Measurements from ENCODE around the gene MPI. TPM values are rescaled to one million over a fixed set of nuclear protein-coding genes. Genes with fewer than 3 reads are reported as not detected.
A peak's percentile ranks its signal among the peaks of the same experiment; 100 is the strongest.
"Not testable (repeated sequence)": the region's sequence is repeated elsewhere in the genome, so short reads cannot be mapped to it uniquely, and the experiment has no call there.

The MPI gene
- total RNA-seq, 1 donor from 2014 or later, result 35.0 TPM

GRCh38 chr15:74928771-74929198 is 38.9 kb downstream of the MPI start:
- DNase-seq (ENCODE audit: low read depth) (no peak), FAIRE-seq (no peak)
- no peak overlapping the region for H3K4me3 ChIP-seq (ENCODE audit: low read depth, low read length)
- TF ChIP-seq, protein P1, sequence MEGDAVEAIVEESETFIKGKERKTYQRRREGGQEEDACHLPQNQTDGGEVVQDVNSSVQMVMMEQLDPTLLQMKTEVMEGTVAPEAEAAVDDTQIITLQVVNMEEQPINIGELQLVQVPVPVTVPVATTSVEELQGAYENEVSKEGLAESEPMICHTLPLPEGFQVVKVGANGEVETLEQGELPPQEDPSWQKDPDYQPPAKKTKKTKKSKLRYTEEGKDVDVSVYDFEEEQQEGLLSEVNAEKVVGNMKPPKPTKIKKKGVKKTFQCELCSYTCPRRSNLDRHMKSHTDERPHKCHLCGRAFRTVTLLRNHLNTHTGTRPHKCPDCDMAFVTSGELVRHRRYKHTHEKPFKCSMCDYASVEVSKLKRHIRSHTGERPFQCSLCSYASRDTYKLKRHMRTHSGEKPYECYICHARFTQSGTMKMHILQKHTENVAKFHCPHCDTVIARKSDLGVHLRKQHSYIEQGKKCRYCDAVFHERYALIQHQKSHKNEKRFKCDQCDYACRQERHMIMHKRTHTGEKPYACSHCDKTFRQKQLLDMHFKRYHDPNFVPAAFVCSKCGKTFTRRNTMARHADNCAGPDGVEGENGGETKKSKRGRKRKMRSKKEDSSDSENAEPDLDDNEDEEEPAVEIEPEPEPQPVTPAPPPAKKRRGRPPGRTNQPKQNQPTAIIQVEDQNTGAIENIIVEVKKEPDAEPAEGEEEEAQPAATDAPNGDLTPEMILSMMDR (IDR thresholded peaks at IDR 0.05; ENCODE audit: insufficient read depth, low read length, severe bottlenecking), result no peak
- H3K36me3 ChIP-seq (ENCODE audit: control insufficient read depth, insufficient read depth, low read length), result peaks cover 4% of the 10 kb centered on the region
- H3K27me3 ChIP-seq (ENCODE audit: control insufficient read depth, insufficient read depth, low read length), result no peaks in the 10 kb centered on the region

- no peaks in the 10 kb centered on the region for H3K27me3 ChIP-seq (ENCODE audit: control insufficient read depth, insufficient read depth, low read length)
- H3K36me3 ChIP-seq (ENCODE audit: control insufficient read depth, insufficient read depth, low read length), result peaks cover 3% of the 10 kb centered on the region
- FAIRE-seq, result no peak
- TF ChIP-seq, protein P1 (IDR thresholded peaks at IDR 0.05; ENCODE audit: insufficient read depth, low read length, severe bottlenecking), result no peak
- DNase-seq (ENCODE audit: low read depth), result no peak
- H3K4me3 ChIP-seq (ENCODE audit: low read depth, low read length), result no peak overlapping the region
These were observed 43.7 kb downstream of the MPI start for GRCh38 chr15:74933573-74933972.

- DNase-seq (ENCODE audit: low read depth); FAIRE-seq: not testable (repeated sequence)
These were observed 45.4 kb downstream of the MPI start for GRCh38 chr15:74935193-74935592.

DNA sequence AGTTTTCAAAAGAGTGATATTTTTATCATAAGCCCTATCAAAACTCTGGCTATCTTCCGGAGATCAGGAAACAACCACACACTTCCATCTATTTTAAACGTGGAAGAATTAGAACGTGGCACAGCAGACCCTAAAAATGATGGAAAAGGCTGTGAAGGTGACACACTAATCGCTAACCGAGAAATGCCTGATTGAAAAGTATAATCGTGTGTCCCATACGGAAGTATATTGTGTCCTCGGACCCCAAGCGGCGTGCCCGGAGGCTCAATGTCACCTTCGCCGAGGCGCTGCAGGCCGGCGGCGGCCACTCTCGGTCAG is 47.4 kb downstream of the MPI start:
- H3K4me3 ChIP-seq (ENCODE audit: low read depth, low read length), result peak overlapping the region; percentile 81
- no peaks in the 10 kb centered on the region for H3K36me3 ChIP-seq (ENCODE audit: control insufficient read depth, insufficient read depth, low read length)
- DNase-seq (ENCODE audit: low read depth) (no peak), FAIRE-seq (no peak)
- TF ChIP-seq, protein P1 (IDR thresholded peaks at IDR 0.05; ENCODE audit: insufficient read depth, low read length, severe bottlenecking), result no peak
- no peaks in the 10 kb centered on the region for H3K27me3 ChIP-seq (ENCODE audit: control insufficient read depth, insufficient read depth, low read length)

More at GRCh38 chr15:74935193-74935592, 45.4 kb downstream of the MPI start:
- H3K36me3 ChIP-seq (ENCODE audit: control insufficient read depth, insufficient read depth, low read length); H3K27me3 ChIP-seq (ENCODE audit: control insufficient read depth, insufficient read depth, low read length); H3K4me3 ChIP-seq (ENCODE audit: low read depth, low read length): not testable (repeated sequence)

- Histone ChIP-seq H3K27me3 (ENCODE audit: control insufficient read depth, insufficient read depth, low read length) (no peaks in the 10 kb centered on the region), H3K36me3 (ENCODE audit: control insufficient read depth, insufficient read depth, low read length) (no peaks in the 10 kb centered on the region), H3K4me3 (ENCODE audit: low read depth, low read length) (peak within 1 kb of the TSS; percentile 81)
- FAIRE-seq (no peak), DNase-seq (ENCODE audit: low read depth) (peak; percentile 90)
- TF ChIP-seq, protein P1 (IDR thresholded peaks at IDR 0.05; ENCODE audit: insufficient read depth, low read length, severe bottlenecking), result no peak
These were observed 47.9 kb downstream of the MPI start, which contains the start of gene COX5A for GRCh38 chr15:74937590-74938371. TSS of gene COX5A (minus strand) at chr15:74938073. CDS start at chr15:74938014, 59 bp downstream.

DNA sequence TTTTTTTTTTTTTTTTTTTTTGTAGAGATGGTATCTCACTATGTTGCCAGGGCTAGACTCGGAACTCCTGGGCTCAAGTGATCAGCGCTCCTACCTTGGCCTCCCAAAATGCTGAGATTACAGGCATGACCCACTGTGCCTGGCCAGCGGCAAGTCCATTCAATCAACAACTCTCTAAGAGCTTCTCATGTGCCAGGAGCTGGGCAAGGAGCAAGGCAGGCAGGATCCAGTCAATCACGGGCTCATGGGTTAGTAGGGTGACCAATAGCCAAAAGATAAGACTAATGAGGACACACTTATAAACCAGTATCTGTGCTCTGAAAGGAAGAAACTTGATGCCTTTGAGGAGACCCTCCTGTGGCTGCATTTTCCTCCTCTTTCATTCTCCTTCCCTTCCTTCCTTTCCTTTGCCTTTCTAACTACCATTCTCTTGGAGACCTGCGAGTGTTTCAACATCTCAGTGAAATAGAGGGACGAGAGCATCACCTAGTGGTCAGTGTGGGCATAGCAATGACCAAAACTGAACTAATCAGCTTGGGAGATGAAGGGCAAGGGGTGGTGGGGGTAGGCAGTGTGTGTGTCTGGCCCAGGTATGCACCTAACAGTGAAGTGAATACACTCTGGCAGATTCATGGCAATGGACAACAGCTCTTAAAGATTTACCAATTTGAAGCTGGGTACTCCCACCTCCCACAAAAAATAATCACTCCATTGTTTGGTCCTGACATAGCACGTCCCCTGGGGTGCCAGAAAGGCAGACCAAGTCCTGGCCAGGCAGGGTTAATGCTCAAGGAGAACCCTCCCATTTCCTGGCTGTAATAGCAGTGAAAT is 60.5 kb downstream of the MPI start:
- Histone ChIP-seq H3K36me3 (ENCODE audit: control insufficient read depth, insufficient read depth, low read length) (no peaks in the 10 kb centered on the region), H3K4me3 (ENCODE audit: low read depth, low read length) (no peak overlapping the region), H3K27me3 (ENCODE audit: control insufficient read depth, insufficient read depth, low read length) (no peaks in the 10 kb centered on the region)
- TF ChIP-seq, protein P1 (IDR thresholded peaks at IDR 0.05; ENCODE audit: insufficient read depth, low read length, severe bottlenecking), result peak; percentile 94
- DNase-seq (ENCODE audit: low read depth), result peak; percentile 69
- no peak for FAIRE-seq

Data from bronchial epithelial cell (primary cell).